Mesothelial cell of epicardium (in vitro differentiated cells): Measurements from ENCODE around the gene SPOCD1. TPM values are rescaled to one million over a fixed set of nuclear protein-coding genes. Genes with fewer than 3 reads are reported as not detected.

ENCODE experiments used
- DNase-seq, 2 experiments: peaks; one replicate each; pipeline ENCODE4 v3.0.0; 2021; ENCODE audit warnings: low spot score in 2 of 2; ENCODE audit not compliant: unreplicated experiment in 2 of 2
- H3K27ac Mint-ChIP-seq: 2 replicates; pipeline ENCODE4 v1.8.0; 2021; ENCODE audit warnings: mixed read lengths
- H3K27me3 Mint-ChIP-seq: 2 replicates; pipeline ENCODE4 v1.8.0; 2021; ENCODE audit warnings: low read depth, mixed read lengths
- H3K36me3 Mint-ChIP-seq: 2 replicates; pipeline ENCODE4 v1.8.0; 2021; ENCODE audit warnings: mixed read lengths
- H3K4me1 Mint-ChIP-seq: 2 replicates; pipeline ENCODE4 v1.8.0; 2021; ENCODE audit warnings: mixed read lengths
- H3K4me3 Mint-ChIP-seq: 2 replicates; pipeline ENCODE4 v1.8.0; 2021; ENCODE audit warnings: mild to moderate bottlenecking, moderate library complexity, mixed read lengths
- H3K9me3 Mint-ChIP-seq: 2 replicates; pipeline ENCODE4 v1.8.0; 2021; ENCODE audit warnings: mixed read lengths
- CTCF ChIP-seq: fragments of 200-600 bp; sonication (generic); IDR thresholded peaks from one replicate; pipeline ENCODE4 v1.5.0; 2021; ENCODE audit warnings: antibody characterized with exemption; ENCODE audit not compliant: unreplicated experiment
- total RNA-seq: library from RNA; stranded (reverse); gene quantifications from 3 replicates; pipeline ENCODE4 v1.2.1, GENCODE V29; 2021

Gene SPOCD1
- total RNA-seq, 1 donor from 2014 or later: 1.3 TPM

DNA sequence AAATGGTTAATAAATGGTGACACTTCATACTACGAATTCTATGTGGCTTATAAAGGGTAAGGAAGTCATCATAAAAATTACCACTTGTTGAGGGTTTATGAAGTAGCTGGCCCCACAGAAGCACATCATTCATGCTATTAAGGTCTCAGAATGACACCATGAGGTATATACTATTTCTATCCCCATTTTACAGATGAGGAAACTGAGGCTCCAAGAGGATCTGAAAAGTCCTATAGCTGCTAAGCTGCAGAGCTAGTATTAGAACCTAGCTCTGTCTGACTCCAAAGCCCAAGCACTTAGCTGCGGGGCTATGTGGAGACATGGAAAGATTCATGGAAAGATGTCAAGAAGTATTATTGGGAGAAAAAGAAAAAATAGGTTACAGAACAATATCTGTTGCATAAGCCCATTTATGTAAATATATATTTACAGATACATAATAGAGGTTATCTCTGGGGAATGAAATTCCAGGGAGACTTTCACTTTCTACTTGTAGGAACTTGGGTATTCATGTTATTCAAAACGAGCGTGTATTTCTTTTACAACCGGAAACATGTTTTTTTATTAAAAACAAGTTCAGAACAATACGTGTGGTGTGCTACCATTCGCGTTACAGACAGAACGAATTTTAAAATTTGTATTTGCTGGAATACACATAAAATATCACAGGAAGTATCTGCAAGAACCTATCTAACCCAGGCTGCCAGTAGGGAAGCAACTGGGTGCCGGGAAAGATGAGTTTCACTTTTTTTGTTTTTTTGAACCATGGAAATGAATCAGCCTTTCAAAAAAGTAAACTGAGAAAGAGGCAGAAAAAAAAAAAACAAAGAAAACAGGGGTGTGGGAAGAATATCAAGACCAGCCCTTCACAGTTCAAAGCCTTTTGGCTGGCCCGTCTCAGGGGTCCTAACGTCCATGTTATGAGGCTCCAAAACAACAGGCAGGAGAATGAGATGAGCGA lies 13.4 kb downstream of the SPOCD1 start:
- Mint-ChIP-seq H3K36me3 (no peaks in the 10 kb centered on the region), H3K4me3 (no peak overlapping the region), H3K27ac (no peak overlapping the region), H3K4me1 (peaks cover 2% of the 10 kb centered on the region), H3K27me3 (peaks cover 2% of the 10 kb centered on the region), H3K9me3 (no peaks in the 10 kb centered on the region)
- no peak for TF ChIP-seq CTCF
- DNase-seq: no peak

DNA sequence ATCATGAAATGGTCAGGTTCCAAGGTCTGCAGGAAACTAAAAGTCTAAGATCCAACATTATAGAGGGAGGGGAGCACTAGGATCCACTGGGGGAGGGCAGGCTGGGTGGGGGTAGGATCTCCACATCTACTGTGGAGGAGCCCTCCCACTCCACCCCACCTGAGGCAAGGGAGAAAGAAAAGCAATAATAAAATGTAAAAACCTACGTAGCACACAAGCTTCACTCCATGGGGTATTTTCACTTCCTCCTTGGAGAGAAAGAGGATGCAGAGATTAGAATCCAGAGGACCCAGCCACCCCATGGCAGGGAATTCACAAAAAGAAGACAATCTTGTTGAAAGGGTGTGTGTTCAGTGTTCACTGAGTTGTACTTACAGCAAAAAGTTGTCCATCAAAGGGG lies 14.4 kb downstream of the SPOCD1 start:
- Mint-ChIP-seq H3K9me3 (no peaks in the 10 kb centered on the region), H3K27me3 (peaks cover 2% of the 10 kb centered on the region), H3K36me3 (no peaks in the 10 kb centered on the region), H3K27ac (no peak overlapping the region), H3K4me3 (no peak overlapping the region), H3K4me1 (peaks cover 2% of the 10 kb centered on the region)
- DNase-seq: no peak
- TF ChIP-seq CTCF: no peak

DNA sequence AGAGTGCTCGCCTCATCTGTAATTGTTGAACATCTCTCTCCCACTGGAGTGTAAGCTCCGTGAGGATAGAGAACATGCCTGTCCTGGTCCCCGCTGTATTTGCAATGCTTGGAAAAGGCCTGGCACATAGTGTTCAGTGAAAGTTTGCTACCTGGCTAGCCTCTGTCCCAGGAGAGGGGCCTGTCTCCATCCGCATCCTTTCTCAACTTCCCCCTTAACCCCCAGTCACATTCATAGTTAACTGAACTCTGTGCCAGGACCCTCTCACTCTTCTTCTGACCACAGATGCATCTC lies 15.2 kb downstream of the SPOCD1 start:
- Mint-ChIP-seq H3K4me1 (peaks cover 4% of the 10 kb centered on the region), H3K36me3 (no peaks in the 10 kb centered on the region), H3K27me3 (peaks cover 2% of the 10 kb centered on the region), H3K9me3 (no peaks in the 10 kb centered on the region), H3K27ac (no peak overlapping the region), H3K4me3 (no peak overlapping the region)
- DNase-seq: no peak
- no peak for TF ChIP-seq CTCF

- no peak for DNase-seq
- TF ChIP-seq CTCF: no peak
- no peaks in the 10 kb centered on the region for H3K9me3 Mint-ChIP-seq
- no peak overlapping the region for H3K27ac Mint-ChIP-seq
- no peaks in the 10 kb centered on the region for H3K36me3 Mint-ChIP-seq
- H3K27me3 Mint-ChIP-seq: peaks cover 2% of the 10 kb centered on the region
- no peak overlapping the region for H3K4me3 Mint-ChIP-seq
- peaks cover 4% of the 10 kb centered on the region for H3K4me1 Mint-ChIP-seq
These were observed 15.7 kb downstream of the SPOCD1 start for GRCh38 chr1:31799895-31800673.

- H3K27ac Mint-ChIP-seq: no peak overlapping the region
- no peaks in the 10 kb centered on the region for H3K9me3 Mint-ChIP-seq
- H3K27me3 Mint-ChIP-seq: peaks cover 2% of the 10 kb centered on the region
- H3K36me3 Mint-ChIP-seq: no peaks in the 10 kb centered on the region
- H3K4me3 Mint-ChIP-seq: no peak overlapping the region
- peak in 1 of 2 experiments; percentile 6 for DNase-seq
- no peak for TF ChIP-seq CTCF
- peaks cover 4% of the 10 kb centered on the region for H3K4me1 Mint-ChIP-seq
These were observed 16.5 kb downstream of the SPOCD1 start for GRCh38 chr1:31799196-31799894.
